ENCODE measurements around the gene NOD1.
"Not testable (repeated sequence)": the region's sequence is repeated elsewhere in the genome, so short reads cannot be mapped to it uniquely, and the experiment has no call there.

NOD1 gene

DNA sequence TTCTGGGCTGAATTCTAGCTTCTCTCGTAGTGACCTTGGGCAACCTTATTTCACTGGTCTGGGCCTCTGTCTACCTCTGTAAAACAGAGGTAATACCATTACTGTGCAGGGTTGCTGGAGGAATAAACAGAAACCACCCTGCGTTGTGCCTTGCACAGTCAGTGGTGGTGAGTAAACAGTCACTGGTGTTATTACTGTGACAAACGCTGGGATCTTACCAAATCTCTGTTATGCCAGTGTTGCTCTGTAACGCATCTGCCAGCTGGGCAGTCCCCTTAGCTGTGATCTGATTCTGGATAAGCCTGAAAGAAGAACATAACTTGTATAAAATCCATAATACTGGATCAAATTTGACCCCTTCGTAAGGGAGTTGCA lies 49.4 kb downstream of the NOD1 start:
- Histone ChIP-seq H3K27ac (peak overlapping the region in 3 of 21 experiments; percentile 6 to 35 (median 16)), H3K4me3 (no peak overlapping the region)

DNA sequence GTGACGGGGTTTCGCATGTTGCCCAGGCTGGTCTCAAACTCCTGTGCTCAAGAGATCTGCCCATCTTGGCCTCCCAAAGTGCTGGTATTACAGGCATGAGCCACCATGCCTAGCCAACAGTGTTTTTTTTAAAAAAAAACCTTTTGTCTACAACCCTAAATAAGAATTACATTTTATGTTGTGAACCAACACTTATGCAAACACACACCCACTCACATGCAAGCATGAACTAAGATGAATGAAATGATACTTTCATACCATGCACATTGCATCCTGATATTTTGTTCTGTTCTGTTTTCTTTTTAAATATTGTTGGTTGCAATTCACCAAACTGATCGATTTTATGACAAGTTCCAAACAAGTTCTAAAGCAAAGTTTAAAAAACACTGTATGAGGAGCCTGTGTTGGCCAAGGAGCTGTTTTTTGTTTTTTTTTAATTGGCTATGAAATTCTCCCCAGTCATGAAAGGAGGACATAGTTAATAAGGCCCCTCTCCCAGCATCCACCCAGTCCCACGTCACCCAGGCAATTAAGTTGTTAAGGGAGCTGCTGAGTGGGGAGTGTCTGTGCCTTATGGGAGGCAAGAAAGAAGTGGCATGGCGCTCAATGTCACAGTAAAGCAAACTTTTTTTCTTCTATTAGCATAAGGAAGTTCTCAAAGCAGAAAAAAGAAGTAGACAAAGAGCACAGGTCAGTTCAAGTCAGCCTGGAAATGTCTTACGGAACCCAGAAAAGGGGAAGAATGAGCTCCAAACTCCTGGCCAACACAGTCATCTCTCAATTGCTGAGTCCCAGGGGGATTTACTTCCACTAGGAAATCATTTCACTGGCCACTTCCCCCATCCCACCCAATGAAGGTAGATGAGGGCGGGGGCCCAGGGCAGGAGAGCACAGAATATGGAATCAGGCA lies 50.1 kb downstream of the NOD1 start:
- H3K4me3 ChIP-seq, result no peak overlapping the region
- H3K27ac ChIP-seq, result peak overlapping the region in 5 of 21 experiments; percentile 6 to 48 (median 18)

DNA sequence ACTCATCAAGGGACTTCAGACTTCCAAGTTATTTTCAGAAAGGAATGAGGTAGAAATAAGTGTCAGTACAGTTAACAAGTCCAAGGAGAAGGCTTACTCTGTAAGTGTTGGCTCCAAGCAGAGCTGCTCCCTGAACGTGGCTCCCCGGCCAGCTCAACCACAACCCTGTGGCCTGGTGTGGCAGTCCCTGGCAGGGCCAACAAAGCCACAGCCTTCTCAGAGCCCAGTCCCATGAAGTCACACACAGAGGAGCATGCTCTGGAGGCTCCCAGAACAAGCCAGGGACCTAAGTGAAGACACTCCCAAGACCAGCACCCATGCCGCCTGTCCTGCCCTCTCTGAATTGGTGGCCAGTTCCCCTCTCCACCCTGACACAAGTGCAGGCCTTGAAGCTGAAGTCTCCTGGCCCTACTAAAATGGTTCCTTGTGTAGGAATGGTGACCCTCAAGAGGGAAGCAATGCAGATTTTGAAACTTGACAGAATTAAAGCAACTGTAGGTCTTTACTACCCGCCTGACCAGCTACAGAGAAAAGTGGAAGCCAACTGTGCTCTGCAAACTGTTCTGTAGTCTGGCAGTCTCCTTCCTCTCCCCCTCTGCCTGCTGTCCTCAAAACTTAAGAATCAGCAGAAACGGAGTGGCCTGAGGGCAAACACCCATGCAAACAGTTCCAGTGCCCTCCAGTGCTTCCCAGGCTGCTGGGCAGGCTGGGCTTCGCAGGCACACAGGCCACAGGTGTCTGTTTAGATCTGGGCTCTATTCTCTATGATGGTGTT lies 51.1 kb downstream of the NOD1 start:
- Histone ChIP-seq H3K4me3 (no peak overlapping the region), H3K27ac (peak overlapping the region in 6 of 21 experiments; percentile 19 to 60 (median 36))

DNA sequence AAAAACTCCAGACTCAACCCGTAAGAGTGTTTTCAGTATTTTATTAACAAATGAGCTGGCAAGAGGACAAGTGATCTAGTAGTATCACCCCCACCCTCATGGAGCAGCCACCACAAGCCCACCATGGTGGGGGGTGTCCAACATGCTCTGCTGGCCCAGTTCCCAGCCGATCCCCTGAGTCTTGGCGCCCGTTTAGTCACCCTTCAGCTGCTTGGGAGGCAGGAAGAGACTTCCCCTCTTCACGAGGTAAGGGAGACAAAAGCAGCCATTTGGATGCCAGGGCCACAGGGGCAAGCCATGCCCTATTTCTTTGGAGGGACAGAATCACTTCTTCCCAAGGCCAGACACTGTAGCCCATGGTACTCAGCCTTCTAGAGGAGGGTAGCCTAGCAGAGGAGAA lies 54.1 kb downstream of the NOD1 start:
- H3K27ac ChIP-seq, result no peak overlapping the region
- H3K4me3 ChIP-seq, result no peak overlapping the region

DNA sequence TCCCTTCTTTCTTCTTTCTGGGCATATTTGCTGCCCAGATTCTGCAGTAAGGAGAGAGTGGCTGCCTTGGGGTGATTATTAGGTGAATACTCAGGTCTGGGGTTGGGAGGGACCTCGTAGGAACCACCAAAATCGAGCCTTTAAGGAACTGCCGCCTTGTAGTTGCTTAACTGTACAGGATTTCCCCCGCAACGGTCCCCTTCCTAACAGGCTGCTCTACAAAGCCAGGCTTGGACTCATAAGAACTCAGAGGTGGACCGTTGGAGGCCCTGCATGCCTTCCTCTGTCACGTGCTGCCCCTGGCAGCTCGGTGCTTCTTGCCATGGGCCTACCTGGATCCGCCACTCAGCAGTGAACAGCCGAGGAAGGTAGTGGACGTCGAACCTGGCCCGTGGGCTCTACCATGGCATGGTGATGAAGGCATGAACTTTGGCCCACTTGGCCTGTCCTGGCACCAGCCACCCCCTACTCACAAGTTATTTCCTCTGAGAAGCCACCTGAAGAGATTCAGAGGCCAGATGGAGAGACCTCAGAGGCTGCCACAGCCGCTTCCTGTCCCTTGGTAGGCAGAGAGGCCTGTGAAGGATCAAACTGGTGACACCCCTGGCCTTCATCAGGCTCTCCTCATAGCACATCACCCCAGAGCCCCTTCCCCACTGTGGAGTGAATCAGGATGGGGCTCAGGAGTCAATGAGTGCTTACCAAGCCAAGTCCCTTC lies 54.6 kb downstream of the NOD1 start:
- no peak overlapping the region for H3K4me3 ChIP-seq
- no peak overlapping the region for H3K27ac ChIP-seq

DNA sequence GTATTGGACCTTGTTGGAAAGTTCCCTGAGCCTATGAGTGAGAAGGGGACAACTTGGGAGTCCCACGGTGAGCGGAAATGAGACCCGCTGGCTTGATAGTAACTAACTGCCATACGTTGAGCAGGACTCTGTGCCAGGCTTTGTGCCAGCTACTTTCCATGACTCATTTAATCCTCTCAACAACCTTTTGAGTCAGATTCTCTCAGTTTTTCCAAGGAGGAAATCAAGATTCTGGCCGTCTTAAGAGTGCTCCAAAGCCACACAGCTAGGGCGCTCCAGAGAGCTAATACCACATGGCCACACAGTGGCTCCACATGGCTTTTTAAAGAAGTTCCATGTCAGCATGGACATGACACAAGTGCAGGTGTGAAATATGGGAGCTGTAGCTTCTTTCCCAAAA lies 55.7 kb downstream of the NOD1 start:
- no peak overlapping the region for H3K4me3 ChIP-seq
- no peak overlapping the region for H3K27ac ChIP-seq

DNA sequence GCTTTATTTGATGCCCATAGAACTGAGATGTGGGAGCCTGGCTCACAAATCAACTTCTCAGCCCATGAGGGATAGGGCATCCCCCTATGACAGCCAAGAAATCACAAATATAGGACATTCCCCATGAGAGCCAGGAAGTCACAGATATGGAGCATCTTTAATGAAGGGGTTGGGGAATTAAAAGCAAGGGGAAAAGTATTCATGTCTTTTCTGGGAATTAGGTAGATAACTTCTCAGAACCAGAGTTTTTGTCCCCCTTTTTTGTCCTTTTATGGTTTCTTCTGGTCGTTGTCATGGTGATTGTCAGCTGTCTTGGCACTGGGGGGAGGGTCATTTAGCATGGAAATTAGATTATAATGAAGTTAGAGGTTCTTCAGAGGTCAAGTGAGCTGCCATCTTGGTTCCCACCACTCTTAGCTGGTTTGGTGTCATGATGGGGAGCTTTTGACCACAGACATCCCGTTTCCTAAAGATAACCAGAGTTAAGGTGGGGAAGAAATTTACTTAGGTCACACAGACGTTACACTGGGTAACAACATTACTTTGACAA lies 56.9 kb downstream of the NOD1 start:
- H3K27ac ChIP-seq, result no peak overlapping the region
- H3K4me3 ChIP-seq, result no peak overlapping the region

DNA sequence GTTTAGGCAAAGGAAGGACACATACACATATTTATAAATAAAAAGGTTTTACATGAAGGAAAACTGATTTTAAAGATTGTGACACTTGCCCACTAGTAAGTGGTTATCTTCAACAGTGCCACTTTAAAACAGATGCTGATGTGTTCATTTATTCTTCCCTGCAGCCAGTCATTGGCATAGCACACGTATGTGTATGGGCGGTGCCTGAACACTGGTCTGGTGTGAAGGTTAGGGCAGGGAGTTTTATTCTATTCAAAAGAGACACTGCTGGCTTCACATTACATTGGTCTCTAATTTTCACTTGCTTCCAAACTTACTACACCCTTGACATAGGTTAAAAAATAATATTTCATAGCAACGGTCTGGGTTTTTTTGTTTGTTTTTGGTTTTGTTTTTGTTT lies 57.9 kb downstream of the NOD1 start:
- Histone ChIP-seq H3K4me3 (no peak overlapping the region), H3K27ac (no peak overlapping the region)

DNA sequence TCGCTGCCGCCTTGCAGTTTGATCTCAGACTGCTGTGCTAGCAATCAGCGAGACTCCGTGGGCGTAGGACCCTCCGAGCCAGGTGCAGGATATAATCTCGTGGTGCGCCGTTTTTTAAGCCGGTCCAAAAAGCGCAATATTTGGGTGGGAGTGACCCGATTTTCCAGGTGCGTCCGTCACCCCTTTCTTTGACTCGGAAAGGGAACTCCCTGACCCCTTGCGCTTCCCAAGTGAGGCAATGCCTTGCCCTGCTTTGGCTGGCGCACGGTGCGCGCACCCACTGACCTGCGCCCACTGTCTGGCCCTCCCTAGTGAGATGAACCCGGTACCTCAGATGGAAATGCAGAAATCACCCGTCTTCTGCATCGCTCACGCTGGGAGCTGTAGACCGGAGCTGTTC lies 58.5 kb downstream of the NOD1 start:
- H3K4me3 ChIP-seq, H3K27ac ChIP-seq: not testable (repeated sequence)

DNA sequence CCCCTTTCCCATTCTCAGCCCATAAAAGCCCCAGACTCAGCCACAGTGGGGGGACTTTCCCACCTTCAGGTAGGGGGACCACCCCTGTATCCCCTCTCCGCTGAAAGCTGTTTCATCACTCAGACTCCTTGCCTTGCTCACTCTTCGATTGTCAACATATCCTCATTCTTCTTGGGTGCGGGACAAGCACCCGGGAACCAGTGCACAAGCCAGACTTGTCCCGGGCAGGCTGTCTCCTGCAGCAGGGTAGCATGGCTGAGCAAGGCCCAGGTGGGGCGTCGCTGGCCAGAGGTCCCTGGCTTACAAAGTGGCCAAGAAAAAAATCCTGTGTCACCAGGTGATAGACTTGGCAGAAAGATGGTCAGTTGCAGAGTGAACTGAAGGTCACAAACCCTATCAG lies 64.7 kb downstream of the NOD1 start:
- no peak overlapping the region for H3K4me3 ChIP-seq

DNA sequence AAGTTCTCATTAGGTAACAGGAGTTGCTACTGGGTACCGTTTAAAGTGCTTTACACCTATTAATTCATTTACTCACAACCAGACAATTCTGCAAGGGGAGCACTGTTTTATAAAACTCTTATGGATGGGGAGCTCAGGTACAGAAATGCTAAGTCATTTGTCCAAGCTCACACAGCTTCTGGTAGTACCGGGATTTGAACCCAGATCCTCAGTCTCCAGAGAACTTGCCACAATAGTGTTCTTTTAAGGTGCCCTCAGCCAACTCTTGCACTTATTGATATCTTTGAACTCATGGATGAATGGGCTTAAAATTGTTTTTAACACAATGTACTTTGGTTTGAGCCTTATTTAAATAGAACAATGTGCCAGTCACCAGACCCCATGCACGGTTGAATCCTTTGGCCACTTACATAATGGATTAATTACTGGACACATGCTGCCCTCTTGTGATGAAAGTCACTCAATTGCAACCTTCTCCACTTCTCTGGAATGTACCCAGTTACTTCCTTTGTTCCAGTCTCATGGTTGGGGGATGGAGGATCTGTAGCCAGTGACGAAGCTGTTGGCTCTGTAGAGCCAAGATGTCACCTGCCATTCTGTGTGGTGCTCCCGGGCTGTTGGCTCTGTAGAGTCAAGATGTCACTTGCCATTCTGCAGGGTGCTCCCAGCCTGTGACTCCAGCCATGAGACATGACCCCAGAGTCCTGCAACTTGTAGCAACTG lies 65.6 kb downstream of the NOD1 start:
- Histone ChIP-seq H3K27ac (peak overlapping the region in 1 of 21 experiments; percentile 42), H3K4me3 (no peak overlapping the region)

More for the DNA sequence above, 64.7 kb downstream of the NOD1 start:
- H3K27ac ChIP-seq, result no peak overlapping the region

DNA sequence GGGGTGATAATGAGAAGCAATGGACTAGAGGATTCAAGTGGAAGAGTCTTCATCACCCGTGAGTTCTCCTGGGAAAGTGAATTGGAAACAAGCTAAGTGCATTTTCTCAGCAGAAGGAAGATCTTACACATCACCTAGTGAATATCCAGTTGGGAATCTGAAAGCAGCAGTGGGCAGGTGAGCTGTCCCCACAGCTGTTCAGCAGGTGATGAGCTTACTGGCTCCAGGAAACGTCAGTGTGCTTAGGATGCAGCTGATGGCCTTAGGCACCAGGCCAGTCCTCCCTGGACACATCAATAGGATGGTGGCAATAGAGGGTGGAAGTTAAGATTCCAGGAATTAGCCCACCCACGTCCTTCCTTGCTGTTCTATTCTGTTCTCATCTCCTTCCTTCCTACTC lies 66.7 kb downstream of the NOD1 start:
- H3K4me3 ChIP-seq, result no peak overlapping the region
- H3K27ac ChIP-seq, result peak overlapping the region in 1 of 21 experiments; percentile 42

DNA sequence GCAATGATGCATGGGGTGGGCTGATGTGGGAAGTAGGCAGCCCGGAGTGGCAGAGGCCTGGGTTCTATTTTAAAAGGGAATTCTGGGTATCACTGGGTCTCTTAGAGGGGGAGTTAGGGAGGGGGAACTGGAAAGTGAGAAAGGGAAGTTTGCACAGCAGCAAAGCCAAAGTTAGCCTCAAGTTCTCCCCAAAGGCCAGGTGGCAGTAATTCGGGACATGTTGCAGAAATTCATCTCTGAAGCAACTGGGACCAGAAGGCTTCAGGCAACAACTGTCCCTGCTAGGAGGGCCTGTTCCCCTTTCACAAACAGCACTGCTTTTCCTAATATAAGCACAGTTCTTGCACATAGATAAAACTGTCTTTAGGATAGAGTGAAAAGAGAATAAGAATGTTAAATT lies 67.4 kb downstream of the NOD1 start:
- H3K27ac ChIP-seq, result peak overlapping the region in 1 of 21 experiments; percentile 42
- no peak overlapping the region for H3K4me3 ChIP-seq

DNA sequence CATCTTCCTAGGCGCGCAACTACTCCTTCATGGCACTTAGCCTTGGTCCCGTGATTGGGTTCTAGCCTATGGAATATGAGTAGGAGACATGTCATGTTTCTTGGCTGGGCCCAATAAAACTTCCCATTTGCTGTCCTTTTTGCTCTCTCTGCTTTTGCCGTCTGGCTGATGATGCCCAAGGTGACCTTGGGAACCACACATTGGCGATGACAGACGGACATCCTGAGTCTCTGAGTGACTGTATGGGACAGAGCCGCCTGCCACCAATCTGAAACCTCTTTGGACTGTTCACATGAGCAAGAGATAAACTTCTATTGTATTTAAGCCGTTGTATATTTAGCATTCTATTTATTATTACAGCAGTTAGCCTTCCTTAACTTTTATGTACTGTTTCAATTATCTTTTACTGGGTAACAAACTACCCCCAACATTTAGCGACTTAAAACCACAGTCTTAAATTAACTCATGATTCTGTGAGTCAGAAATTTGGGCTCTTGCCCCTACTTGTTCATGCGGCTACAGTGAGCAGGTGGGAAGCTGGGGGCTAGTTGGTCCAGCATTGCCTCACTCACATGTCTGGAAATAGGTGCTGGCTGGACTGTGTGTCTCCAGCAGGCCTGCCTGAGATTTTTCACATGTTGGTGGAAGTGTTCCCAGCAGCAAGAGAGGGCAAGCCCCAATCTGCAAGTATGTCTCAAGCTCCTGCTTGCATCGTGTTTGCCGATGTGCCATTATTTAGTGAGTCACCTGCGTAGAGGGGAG lies 71.7 kb downstream of the NOD1 start:
- Histone ChIP-seq H3K4me3 (no peak overlapping the region), H3K27ac (peak overlapping the region in 10 of 21 experiments; percentile 2 to 77 (median 50))

DNA sequence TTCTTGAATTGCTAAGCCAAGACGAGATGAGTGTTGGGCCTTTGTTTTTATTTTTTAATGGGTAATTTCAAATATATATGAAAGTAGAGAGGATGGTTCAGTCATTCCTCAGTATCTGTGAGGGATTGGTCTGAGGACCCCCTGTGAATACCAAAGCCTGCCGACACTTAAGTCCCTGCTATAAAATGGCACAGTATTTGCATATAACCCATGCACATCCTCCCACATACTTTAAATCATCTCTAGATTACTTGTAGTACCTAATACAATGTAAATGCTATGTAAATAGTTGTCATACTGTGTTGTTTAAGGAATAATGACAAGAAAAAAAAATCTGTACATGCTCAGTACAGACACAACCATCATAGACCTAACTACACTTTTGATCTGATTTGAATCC lies 73.4 kb downstream of the NOD1 start:
- Histone ChIP-seq H3K4me3 (no peak overlapping the region), H3K27ac (no peak overlapping the region)

DNA sequence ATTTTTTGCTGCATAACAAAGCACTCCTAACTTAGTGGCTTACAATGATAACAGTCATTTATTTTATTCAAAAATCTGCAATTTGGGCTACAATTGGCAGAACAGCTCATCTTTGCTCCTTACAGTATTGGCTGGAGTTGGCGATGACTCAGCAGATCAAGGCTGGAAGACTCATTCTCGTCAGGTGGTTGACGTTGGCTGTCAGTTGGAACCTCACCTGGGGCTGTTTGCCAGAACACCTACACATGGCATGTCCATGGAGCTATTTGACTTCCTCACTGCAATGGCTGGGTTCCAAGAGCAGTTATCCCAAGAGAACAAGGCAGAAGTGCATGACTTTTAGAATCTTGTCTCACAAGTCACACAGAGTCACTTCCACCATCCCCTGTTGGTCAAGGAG lies 75.1 kb downstream of the NOD1 start:
- H3K27ac ChIP-seq, result no peak overlapping the region
- no peak overlapping the region for H3K4me3 ChIP-seq

DNA sequence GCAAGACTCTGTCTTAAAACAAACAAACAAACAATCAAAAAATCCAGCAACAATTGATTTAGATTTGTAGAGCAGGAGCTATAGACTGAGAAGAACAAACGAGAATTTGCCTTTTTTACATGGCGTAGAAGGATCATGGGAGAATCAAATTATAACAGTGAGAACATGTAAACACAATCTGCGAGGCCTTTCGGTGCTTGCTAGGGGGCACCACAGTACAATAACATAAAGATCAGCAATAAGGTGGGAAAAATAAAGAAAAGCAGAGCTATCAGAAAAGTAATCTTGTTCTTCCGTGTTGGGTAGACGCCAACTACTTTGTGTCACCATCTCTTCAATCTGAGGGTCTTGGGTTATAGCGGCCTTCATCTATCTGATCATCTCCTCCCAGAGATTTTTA lies 82.2 kb downstream of the NOD1 start:
- Histone ChIP-seq H3K27ac (no peak overlapping the region), H3K4me3 (no peak overlapping the region)

DNA sequence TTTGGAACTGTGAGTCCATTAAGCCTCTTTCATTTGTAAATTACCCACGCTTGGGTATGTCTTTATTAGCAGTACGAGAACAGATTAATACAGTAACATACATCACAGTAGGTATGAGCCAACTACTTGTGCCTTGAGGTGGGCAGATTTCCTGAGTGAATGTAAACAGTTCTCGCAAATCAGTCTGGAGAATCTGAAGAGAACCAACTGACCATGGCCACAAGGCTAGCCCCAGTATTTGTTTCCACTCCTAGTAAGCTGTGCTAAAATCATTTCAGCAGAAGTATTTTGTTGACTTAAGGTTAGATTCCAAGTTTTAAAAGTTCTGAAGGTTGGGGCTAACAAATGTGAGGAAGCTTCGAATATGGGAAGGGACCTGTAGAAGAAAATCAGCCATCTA lies 82.9 kb downstream of the NOD1 start:
- H3K4me3 ChIP-seq, result no peak overlapping the region
- H3K27ac ChIP-seq, result no peak overlapping the region

DNA sequence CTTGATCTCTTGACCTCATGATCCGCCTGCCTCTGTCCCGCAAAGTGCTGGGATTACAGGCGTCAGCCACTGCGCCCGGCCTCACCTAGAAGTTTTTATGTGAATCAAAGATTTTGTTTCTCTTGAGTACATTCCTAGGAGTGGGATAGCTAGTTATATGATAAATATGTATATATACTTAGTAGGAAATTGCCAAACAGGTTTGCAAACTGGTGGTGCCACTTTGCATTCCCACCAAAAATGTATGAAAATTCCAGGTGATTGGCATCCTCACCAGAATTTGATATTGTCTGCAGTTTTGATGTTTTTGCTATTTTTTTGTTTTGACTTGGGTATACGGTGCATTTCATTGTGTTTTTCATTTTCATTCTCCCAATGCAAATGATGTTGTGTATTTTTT lies 86.8 kb downstream of the NOD1 start:
- H3K4me3 ChIP-seq, result no peak overlapping the region
- no peak overlapping the region for H3K27ac ChIP-seq
